ENCODE results near the gene MPRIP. TPM values are rescaled to one million over a fixed set of nuclear protein-coding genes. Genes with fewer than 3 reads are reported as not detected.

The MPRIP gene
- total RNA-seq, 2 donors from 2014 or later = 84.3 to 258 TPM

DNA sequence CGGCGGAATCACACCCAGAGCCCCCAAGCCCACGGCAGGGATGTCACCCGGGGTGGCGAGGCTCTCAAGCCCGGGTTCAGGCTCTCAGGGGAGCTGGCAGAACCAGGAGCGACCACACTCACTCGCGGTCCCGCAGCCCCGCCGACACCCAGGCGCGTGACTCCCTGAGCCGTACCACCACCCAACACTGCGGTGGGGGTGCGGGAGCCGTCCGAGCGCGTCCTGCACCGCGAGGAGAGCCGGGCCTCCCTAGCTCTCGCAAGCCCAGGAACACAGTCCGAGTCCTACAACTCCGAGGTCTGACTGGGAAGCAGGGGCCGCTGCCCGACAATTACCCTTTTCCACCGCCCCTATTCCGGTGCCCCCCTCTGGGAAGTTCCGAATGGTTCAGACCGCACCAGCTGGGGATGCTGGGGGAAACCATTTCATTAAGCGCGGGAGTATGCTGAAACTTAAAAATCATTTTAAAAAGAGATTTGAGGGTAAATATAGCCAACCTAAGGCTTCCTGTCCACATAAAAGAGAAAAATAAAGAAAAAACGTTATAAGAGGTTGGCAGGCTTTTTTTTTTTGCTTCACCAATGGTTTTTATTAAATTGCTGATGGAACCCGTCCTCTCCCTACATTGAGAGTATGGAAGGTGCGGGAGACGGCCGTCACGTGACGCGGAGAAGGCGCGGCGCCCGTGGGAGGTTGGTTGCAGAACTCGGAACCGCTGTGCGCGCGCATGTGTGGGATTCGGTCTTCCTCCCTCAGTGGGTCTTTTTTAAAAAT, 195.0 kb downstream of the MPRIP start, which contains the start of gene FLCN:
FLCN (minus strand) TSS at position 143 of the 774 bp plus-strand sequence. CDS start 9,031 bp downstream, outside the sequence.
- H3K4me1 ChIP-seq (replicated peaks) = peaks cover 3% of the 10 kb centered on the region
- H3K4me3 ChIP-seq = peak within 1 kb of the TSS; percentile 90 to 94
- peak within 1 kb of the TSS; percentile 94 to 97 for H3K27ac ChIP-seq
- no peaks in the 10 kb centered on the region for H3K9me3 ChIP-seq
- intact Hi-C loops (cut with DNase I) = loop anchor here (5.0 kb wide), 1 partner anchor 95 kb away; no protein-coding TSS in a partner anchor
- under 1% methylated on average over 33 of the region's 53 CpGs for WGBS
- no peaks in the 10 kb centered on the region for H3K27me3 ChIP-seq (replicated peaks; ENCODE audit: insufficient read depth)
- DNase-seq (ENCODE audit: low spot score) = peak; percentile 87
- no peaks in the 10 kb centered on the region for H3K36me3 ChIP-seq
- TF ChIP-seq POLR2AphosphoS5 (IDR thresholded peaks at IDR 0.05) = peak; percentile 87
- TF ChIP-seq, protein P1, sequence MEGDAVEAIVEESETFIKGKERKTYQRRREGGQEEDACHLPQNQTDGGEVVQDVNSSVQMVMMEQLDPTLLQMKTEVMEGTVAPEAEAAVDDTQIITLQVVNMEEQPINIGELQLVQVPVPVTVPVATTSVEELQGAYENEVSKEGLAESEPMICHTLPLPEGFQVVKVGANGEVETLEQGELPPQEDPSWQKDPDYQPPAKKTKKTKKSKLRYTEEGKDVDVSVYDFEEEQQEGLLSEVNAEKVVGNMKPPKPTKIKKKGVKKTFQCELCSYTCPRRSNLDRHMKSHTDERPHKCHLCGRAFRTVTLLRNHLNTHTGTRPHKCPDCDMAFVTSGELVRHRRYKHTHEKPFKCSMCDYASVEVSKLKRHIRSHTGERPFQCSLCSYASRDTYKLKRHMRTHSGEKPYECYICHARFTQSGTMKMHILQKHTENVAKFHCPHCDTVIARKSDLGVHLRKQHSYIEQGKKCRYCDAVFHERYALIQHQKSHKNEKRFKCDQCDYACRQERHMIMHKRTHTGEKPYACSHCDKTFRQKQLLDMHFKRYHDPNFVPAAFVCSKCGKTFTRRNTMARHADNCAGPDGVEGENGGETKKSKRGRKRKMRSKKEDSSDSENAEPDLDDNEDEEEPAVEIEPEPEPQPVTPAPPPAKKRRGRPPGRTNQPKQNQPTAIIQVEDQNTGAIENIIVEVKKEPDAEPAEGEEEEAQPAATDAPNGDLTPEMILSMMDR (IDR thresholded peaks at IDR 0.05) = peak in 1 of 4 experiments; percentile 18
- TF ChIP-seq POLR2A (IDR thresholded peaks at IDR 0.05) = peak; percentile 83

DNA sequence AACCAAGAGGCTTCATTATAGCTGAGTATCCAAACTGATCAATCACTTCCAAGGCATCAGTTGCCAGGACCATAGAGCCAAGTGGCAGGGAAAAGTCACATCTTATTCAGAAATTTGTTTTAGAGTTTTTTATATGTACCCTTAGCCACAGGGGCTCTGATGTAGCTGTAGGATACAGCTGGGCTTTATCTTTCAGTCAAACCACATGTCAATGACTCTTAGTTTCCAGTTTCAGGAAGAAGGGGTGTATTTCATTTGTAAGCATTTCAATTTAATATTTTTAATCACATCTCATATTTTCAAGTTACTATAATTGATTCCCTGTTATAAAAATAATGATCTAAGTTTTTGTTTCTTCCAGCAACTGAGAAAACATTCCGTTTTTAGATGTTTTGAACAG, 197.6 kb downstream of the MPRIP start:
- H3K27me3 ChIP-seq (replicated peaks; ENCODE audit: insufficient read depth) = no peaks in the 10 kb centered on the region
- 83% methylated on average over 1 of the region's 1 CpG for WGBS

DNA sequence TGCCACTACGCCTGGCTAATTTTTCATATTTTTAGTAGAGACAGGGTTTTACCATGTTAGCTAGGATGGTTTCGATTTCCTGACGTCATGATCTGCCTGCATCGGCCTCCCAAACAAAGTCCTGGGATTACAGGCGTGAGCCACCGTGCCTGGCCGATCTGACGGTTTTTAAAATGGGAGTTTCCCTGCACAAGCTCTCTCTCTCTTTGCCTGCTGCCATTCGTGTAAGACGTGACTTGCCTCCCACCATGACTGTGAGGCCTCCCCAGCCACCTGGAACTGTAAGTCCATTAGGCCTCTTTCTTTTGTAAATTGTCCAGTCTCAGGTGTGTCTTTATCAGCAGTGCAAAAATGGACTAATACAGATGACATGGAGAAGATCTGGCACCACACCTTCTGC, 199.4 kb downstream of the MPRIP start:
- no peaks in the 10 kb centered on the region for H3K4me1 ChIP-seq (replicated peaks)
- H3K9me3 ChIP-seq = no peaks in the 10 kb centered on the region
- H3K27me3 ChIP-seq (replicated peaks; ENCODE audit: insufficient read depth) = no peaks in the 10 kb centered on the region
- 77% methylated on average over 10 of the region's 10 CpGs for WGBS
- intact Hi-C loops (cut with DNase I) = no loop called here
- H3K36me3 ChIP-seq = no peaks in the 10 kb centered on the region
- no peak for DNase-seq (ENCODE audit: low spot score)
- H3K4me3 ChIP-seq = no peak overlapping the region
- no peak overlapping the region for H3K27ac ChIP-seq
- no peak for TF ChIP-seq POLR2AphosphoS5 (IDR thresholded peaks at IDR 0.05)
- TF ChIP-seq, protein P1 (IDR thresholded peaks at IDR 0.05) = no peak
- no peak for TF ChIP-seq POLR2A (IDR thresholded peaks at IDR 0.05)

More for the DNA sequence above, 197.6 kb downstream of the MPRIP start:
- DNase-seq (ENCODE audit: low spot score) = no peak
- Histone ChIP-seq H3K27ac (no peak overlapping the region), H3K36me3 (no peaks in the 10 kb centered on the region), H3K9me3 (no peaks in the 10 kb centered on the region), H3K4me3 (no peak overlapping the region), H3K4me1 (replicated peaks) (peaks cover 3% of the 10 kb centered on the region)
- TF ChIP-seq POLR2A (IDR thresholded peaks at IDR 0.05) (no peak), POLR2AphosphoS5 (IDR thresholded peaks at IDR 0.05) (no peak)
- TF ChIP-seq, protein P1 (IDR thresholded peaks at IDR 0.05) = no peak
- intact Hi-C loops (cut with DNase I) = loop anchor here (5.0 kb wide), 1 partner anchor 98 kb away; no protein-coding TSS in a partner anchor

DNA sequence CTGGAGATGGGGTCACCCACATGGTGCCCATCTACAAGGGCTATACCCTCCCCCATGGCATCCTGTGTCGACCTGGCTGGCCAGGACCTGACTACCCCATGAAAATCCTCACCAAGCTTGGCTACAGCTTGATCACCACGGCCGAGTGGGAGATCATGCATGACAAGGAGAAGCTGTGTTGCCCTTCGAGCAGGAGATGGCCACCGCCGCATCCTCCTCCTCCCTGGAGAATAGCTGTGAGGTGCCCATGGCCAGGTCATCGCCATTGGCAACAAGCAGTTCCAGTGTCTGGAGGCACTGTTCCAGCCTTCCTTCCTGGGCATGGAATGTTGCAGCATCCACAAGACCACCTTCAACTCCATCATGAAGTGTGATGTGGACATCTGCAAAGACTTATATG, 200.0 kb downstream of the MPRIP start:
- DNase-seq (ENCODE audit: low spot score) = no peak
- Histone ChIP-seq H3K27me3 (replicated peaks; ENCODE audit: insufficient read depth) (no peaks in the 10 kb centered on the region), H3K36me3 (no peaks in the 10 kb centered on the region), H3K4me3 (no peak overlapping the region), H3K27ac (no peak overlapping the region), H3K4me1 (replicated peaks) (no peaks in the 10 kb centered on the region), H3K9me3 (no peaks in the 10 kb centered on the region)
- WGBS = 95% methylated on average over 7 of the region's 7 CpGs
- TF ChIP-seq, protein P1 (IDR thresholded peaks at IDR 0.05) = no peak
- TF ChIP-seq POLR2AphosphoS5 (IDR thresholded peaks at IDR 0.05) (no peak), POLR2A (IDR thresholded peaks at IDR 0.05) (no peak)
- intact Hi-C loops (cut with DNase I) = no loop called here

Small RNA genes lying within 50 kb of the gene (small RNA-seq; reads per million reads assigned to genes)
- gene RNU6-767P = 0 reads per million in 2 donors

Other genes starting within 250 kb of the MPRIP start
- not detected for gene TNFRSF13B, start 70.3 kb upstream of the MPRIP start, total RNA-seq
- 10 to 100 TPM in 1 of 2 donors, 1 to 10 TPM in 1; 9.5 to 26.4 TPM for gene PLD6, start 163.9 kb downstream of the MPRIP start, total RNA-seq
- 100 to 1,000 TPM in 1 of 2 donors, 10 to 100 TPM in 1; 43.8 to 125 TPM for gene FLCN, start 194.7 kb downstream of the MPRIP start, total RNA-seq
- gene COPS3, start 238.8 kb downstream of the MPRIP start, total RNA-seq = 10 to 100 TPM; 52.6 to 79.6 TPM